DOHH2 (cell line): ENCODE data around the gene HNRNPM.

Source experiments
- H3F3A ChIP-seq: fragments of 200-600 bp; sonication (generic), shearing (Covaris generic); 2 replicates; pipeline ENCODE4 v1.6.0; 2016; ENCODE audit warnings: antibody characterized with exemption, mild to moderate bottlenecking; ENCODE audit not compliant: control insufficient read depth, insufficient read depth
- H3K27ac ChIP-seq: fragments of 200-600 bp; sonication (generic); 2 replicates; pipeline ENCODE4 v1.5.1; 2014; ENCODE audit warnings: low read depth, mild to moderate bottlenecking, low read length, moderate library complexity
- H3K27me3 ChIP-seq: fragments of 200-600 bp; sonication (generic); 2 replicates; pipeline ENCODE4 v1.6.1; 2014; ENCODE audit warnings: mild to moderate bottlenecking, low read length, mixed read lengths; ENCODE audit not compliant: control insufficient read depth
- H3K36me3 ChIP-seq: fragments of 200-600 bp; sonication (generic); 2 replicates; pipeline ENCODE4 v1.6.1; 2014; ENCODE audit warnings: mild to moderate bottlenecking, low read length, moderate library complexity, mixed read lengths; ENCODE audit not compliant: control insufficient read depth
- H3K4me1 ChIP-seq: fragments of 200-600 bp; sonication (generic); 2 replicates; pipeline ENCODE4 v1.6.1; 2014; ENCODE audit warnings: mild to moderate bottlenecking, low read length, mixed read lengths; ENCODE audit not compliant: control insufficient read depth
- H3K4me2 ChIP-seq: fragments of 200-600 bp; sonication (generic); 2 replicates; pipeline ENCODE4 v1.6.0; 2014; ENCODE audit warnings: mild to moderate bottlenecking, low read length, moderate library complexity
- H3K4me3 ChIP-seq: fragments of 200-600 bp; sonication (generic); 2 replicates; pipeline ENCODE4 v1.5.1; 2014; ENCODE audit warnings: mild to moderate bottlenecking, low read length, mixed read lengths
- H3K79me2 ChIP-seq: fragments of 200-600 bp; sonication (generic); 2 replicates; pipeline ENCODE4 v1.6.1; 2014; ENCODE audit warnings: mild to moderate bottlenecking, low read length, mixed read lengths; ENCODE audit not compliant: control insufficient read depth
- H3K9me2 ChIP-seq: fragments of 200-600 bp; sonication (generic); replicated peaks from 2 replicates; pipeline ENCODE4 v1.6.1; 2014; ENCODE audit warnings: mild to moderate bottlenecking, low read length, mixed read lengths; ENCODE audit not compliant: control insufficient read depth
- H3K9me3 ChIP-seq: fragments of 200-600 bp; sonication (generic); 2 replicates; pipeline ENCODE4 v1.6.1; 2014; ENCODE audit warnings: antibody characterized with exemption, low read length, mixed read lengths; ENCODE audit not compliant: control insufficient read depth, insufficient read depth
- H4K20me1 ChIP-seq: fragments of 200-600 bp; sonication (generic); 2 replicates; pipeline ENCODE4 v1.6.0; 2014; ENCODE audit warnings: low read depth, mild to moderate bottlenecking, antibody characterized with exemption, low read length, moderate library complexity; ENCODE audit not compliant: control insufficient read depth, insufficient read depth
- EZH2phosphoT487 ChIP-seq: fragments of 200-600 bp; sonication (generic); IDR thresholded peaks from 2 replicates; pipeline ENCODE4 v1.6.1; 2017; ENCODE audit warnings: borderline replicate concordance, mild to moderate bottlenecking, antibody characterized with exemption, low read length, moderate library complexity, mixed read lengths
- TF ChIP-seq, protein P1 (sequence below): fragments of 200-600 bp; sonication (generic); IDR thresholded peaks from one replicate; pipeline ENCODE4 v1.5.1; 2014; ENCODE audit warnings: antibody characterized with exemption, mild to moderate bottlenecking, low read depth, low read length; ENCODE audit not compliant: poor library complexity, severe bottlenecking

Gene HNRNPM

DNA sequence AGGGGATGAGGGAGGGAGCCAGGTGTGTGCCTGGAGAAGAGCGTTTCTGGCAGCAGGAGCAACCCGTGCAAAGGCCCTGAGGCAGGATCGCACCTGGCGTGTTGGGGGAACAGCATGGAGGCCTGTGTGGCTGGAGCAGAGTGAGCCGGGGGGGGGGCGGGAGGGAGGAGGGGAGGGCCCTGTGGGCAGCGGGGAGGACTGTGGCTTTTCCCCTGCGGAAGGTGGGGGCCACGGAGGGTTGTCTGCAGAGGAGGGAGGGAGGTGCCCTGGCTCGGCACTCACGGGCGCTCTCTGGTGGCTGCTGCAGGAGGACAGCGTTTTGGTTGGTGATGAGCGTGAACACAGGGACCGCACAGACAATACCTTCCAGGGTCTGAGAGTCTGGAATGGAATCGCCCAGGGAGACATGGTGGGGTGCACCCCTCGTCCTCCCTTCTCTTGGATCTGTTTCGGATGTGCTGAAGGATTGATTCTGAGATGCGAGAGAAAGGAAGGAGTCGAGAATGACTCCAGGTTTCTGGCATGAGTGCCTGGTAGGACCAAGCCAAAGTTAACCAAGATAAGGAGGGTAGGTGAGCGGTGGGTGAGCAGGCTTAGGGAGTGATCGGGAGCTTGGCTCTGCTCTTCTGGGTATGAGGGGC is 48.1 kb upstream of the HNRNPM start:
- no peak overlapping the region for H3K4me2 ChIP-seq
- H3K79me2 ChIP-seq: peaks cover 51% of the 10 kb centered on the region
- H3F3A ChIP-seq: no peaks in the 10 kb centered on the region
- H3K9me3 ChIP-seq: no peaks in the 10 kb centered on the region
- no peak overlapping the region for H3K27ac ChIP-seq
- H4K20me1 ChIP-seq: no peaks in the 10 kb centered on the region; the same call in 1 of the 2 replicates
- H3K4me1 ChIP-seq: no peaks in the 10 kb centered on the region; the same call in 1 of the 2 replicates
- TF ChIP-seq EZH2phosphoT487: no peak
- TF ChIP-seq, protein P1, sequence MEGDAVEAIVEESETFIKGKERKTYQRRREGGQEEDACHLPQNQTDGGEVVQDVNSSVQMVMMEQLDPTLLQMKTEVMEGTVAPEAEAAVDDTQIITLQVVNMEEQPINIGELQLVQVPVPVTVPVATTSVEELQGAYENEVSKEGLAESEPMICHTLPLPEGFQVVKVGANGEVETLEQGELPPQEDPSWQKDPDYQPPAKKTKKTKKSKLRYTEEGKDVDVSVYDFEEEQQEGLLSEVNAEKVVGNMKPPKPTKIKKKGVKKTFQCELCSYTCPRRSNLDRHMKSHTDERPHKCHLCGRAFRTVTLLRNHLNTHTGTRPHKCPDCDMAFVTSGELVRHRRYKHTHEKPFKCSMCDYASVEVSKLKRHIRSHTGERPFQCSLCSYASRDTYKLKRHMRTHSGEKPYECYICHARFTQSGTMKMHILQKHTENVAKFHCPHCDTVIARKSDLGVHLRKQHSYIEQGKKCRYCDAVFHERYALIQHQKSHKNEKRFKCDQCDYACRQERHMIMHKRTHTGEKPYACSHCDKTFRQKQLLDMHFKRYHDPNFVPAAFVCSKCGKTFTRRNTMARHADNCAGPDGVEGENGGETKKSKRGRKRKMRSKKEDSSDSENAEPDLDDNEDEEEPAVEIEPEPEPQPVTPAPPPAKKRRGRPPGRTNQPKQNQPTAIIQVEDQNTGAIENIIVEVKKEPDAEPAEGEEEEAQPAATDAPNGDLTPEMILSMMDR: peak; percentile 76
- no peaks in the 10 kb centered on the region for H3K9me2 ChIP-seq
- no peak overlapping the region for H3K4me3 ChIP-seq
- no peaks in the 10 kb centered on the region for H3K36me3 ChIP-seq
- H3K27me3 ChIP-seq: no peaks in the 10 kb centered on the region

DNA sequence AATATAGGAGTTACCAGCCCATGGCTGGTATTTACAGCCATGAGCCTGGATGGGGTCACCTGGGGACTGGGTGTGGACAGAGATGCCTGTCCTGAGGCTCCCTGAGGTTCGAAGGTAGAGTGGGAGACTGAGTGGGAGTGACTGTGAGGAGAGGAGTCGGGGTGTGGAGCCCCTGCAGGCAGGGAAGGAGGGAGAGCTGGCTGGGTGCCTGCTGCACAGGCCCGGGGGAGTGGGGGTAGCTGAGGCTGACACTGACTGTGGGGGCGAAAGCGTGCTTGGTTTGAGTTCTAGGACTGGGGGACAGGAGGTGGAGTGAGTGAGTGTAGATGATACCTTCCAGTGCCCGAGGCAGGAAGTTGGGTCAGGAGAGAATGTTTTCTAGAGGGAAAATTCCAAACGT is 47.5 kb upstream of the HNRNPM start:
- no peak overlapping the region for H3K4me2 ChIP-seq
- no peak for TF ChIP-seq EZH2phosphoT487
- TF ChIP-seq, protein P1: no peak

DNA sequence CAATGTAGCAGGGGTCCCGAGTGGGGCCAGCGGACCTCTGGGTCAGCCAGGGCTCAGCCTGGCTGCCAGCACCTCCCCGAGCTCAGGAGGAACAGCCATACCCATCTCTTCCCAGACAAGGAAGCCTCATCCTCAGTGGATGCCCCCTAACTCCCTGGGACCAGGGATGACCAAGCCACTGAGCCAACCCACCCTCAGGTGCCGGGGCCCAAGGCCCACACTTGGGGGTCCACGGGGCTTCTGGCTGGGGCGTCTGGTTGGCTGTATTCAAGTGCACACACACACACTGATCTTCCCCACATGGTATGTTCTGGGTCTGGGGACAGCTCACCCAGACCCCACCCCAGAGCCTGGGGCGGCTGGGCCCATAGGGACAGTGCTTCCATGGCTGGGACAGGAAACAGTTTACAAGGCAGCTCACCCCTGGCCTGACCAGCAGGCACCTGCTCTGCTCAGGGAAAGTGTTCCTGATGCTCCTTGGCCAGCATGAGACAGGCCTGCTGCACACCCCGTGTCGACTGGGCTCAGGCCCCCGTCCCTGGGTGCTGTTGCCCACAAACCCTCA is 46.9 kb upstream of the HNRNPM start:
- H3K9me2 ChIP-seq: no peaks in the 10 kb centered on the region
- H3K79me2 ChIP-seq: peaks cover 42% of the 10 kb centered on the region
- H3K9me3 ChIP-seq: no peaks in the 10 kb centered on the region
- no peaks in the 10 kb centered on the region; the same call in 1 of the 2 replicates for H4K20me1 ChIP-seq
- no peaks in the 10 kb centered on the region for H3F3A ChIP-seq
- H3K27ac ChIP-seq: no peak overlapping the region
- no peaks in the 10 kb centered on the region for H3K4me1 ChIP-seq
- no peak overlapping the region for H3K4me2 ChIP-seq
- no peak overlapping the region for H3K4me3 ChIP-seq
- TF ChIP-seq EZH2phosphoT487: no peak
- TF ChIP-seq, protein P1: no peak
- H3K36me3 ChIP-seq: peaks cover 4% of the 10 kb centered on the region; the same call in 1 of the 2 replicates
- no peaks in the 10 kb centered on the region for H3K27me3 ChIP-seq

More for the DNA sequence above, 47.5 kb upstream of the HNRNPM start:
- Histone ChIP-seq H3K27me3 (no peaks in the 10 kb centered on the region), H3K9me3 (no peaks in the 10 kb centered on the region), H4K20me1 (no peaks in the 10 kb centered on the region; the same call in 1 of the 2 replicates), H3K79me2 (peaks cover 45% of the 10 kb centered on the region), H3K4me3 (no peak overlapping the region), H3K36me3 (peaks cover 2% of the 10 kb centered on the region; the same call in 1 of the 2 replicates), H3K9me2 (no peaks in the 10 kb centered on the region), H3K27ac (no peak overlapping the region), H3K4me1 (no peaks in the 10 kb centered on the region), H3F3A (no peaks in the 10 kb centered on the region)
